Muscle layer of colon (tissue), 2 donors: ENCODE measurements around the gene GRAMD4.

Source experiments
- H3K27ac ChIP-seq: one replicate; pipeline ENCODE4 v1.7.0; 2013; ENCODE audit warnings: low read depth, mild to moderate bottlenecking, low read length, moderate library complexity
- H3K27me3 ChIP-seq, 2 donors: one replicate each; pipeline ENCODE4 v1.7.0; 2013; ENCODE audit warnings: low read length in 2 of 2, mild to moderate bottlenecking in 2 of 2; ENCODE audit not compliant: insufficient read depth in 2 of 2, control insufficient read depth in 1 of 2
- H3K36me3 ChIP-seq: one replicate; pipeline ENCODE4 v1.7.0; 2013; ENCODE audit warnings: mild to moderate bottlenecking, low read length; ENCODE audit not compliant: insufficient read depth
- H3K4me1 ChIP-seq: one replicate; pipeline ENCODE4 v1.7.0; 2013; ENCODE audit warnings: mild to moderate bottlenecking, low read length; ENCODE audit not compliant: insufficient read depth
- H3K4me3 ChIP-seq, 2 donors: one replicate each; pipeline ENCODE4 v1.7.0; 2013; ENCODE audit warnings: low read length in 2 of 2, low read depth in 1 of 2, mild to moderate bottlenecking in 1 of 2, moderate library complexity in 1 of 2
- H3K9ac ChIP-seq: one replicate; pipeline ENCODE4 v1.7.0; 2013; ENCODE audit warnings: low read length
- H3K9me3 ChIP-seq: one replicate; pipeline ENCODE4 v1.7.0; 2013; ENCODE audit warnings: mild to moderate bottlenecking, low read length
- donor health status: abdominal sarcoma.
- donor health status: Adenocarcinoma of cecum.

GRAMD4 gene

DNA sequence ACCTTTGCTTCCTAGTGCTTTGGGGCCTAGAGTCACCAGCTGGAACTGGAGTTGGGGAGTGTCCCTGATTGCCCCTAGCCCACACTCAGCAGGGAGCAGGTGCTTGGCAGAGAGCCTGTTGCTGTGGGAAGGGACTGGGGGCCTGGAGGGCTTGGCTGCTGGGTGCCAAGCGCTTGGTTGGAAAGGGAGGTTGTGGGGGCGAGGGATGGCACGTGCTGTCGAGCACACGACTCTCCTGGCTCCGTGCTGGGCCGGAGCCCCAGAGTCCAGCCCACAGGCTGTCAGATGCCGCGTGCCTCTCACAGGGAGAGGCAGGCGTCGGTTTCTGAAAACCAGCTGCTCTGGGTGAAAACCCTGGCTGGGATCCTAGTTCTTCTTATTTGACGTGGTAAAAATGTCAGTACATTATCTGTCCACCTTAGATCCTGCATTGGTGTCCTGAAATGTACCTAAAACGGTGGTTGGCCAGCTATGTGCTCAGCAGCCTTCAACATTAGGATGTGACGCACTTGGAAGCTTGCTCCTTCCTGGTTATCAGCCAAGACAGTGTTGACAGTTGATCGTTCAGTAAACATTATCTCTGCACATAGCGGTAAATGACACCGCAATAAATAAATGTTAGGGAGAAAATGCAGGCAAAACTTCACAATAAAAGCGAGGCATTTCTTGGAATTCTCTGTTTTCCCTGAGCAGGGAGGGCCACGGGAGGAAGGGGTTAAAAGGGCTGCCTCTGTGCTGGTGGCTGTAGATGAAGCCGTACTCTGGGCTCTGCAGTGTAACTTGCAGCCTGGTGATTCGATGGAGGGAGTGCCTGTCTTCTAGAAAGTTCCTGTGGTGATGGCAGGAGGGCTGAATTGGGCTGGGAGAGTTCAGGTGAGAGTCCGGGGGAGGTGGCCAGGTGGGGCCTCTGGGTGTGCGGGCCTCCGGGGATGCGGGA is 29.2 kb downstream of the GRAMD4 start:
- Histone ChIP-seq H3K9ac (no peak overlapping the region), H3K27ac (peak overlapping the region; percentile 14), H3K4me3 (no peak overlapping the region), H3K27me3 (no peaks in the 10 kb centered on the region), H3K9me3 (no peaks in the 10 kb centered on the region), H3K4me1 (peaks cover 12% of the 10 kb centered on the region), H3K36me3 (no peaks in the 10 kb centered on the region)

DNA sequence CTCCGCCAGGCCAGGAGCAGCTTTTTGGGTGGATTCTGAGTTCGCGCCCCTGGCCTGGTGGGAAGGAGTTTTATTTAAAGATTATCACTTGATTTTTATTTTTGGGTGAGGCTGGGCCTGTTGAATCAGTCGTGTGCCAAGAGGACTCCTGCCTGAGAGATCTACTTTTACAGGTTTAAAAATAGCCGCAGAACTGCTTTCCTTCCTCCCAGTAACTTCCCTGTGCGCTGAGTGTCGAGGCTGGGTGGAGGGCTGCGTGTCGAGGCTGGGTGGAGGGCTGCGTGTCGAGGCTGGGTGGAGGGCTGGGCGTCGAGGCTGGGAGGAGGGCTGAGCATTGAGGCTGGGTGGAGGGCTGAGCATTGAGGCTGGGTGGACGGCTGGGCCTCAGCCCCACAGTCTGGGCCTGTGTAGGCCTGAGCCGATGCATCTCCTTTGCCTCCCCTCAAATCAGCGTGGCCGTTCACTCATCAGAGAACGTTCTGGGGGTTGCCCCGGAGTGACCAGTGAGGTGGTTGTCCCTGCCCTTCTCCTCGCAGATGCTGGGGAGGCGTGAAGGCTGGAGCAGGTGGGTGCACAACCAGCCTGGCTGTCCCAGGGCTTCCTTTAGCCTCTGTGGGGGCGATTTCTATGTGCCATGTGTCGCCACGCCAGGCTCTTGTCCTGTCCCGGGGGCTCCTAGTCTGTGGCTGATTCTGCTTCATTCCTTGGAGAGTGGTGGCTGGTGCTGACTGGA is 30.1 kb downstream of the GRAMD4 start:
- no peak overlapping the region for H3K9ac ChIP-seq
- H3K27ac ChIP-seq, result peak overlapping the region; percentile 20
- no peaks in the 10 kb centered on the region for H3K27me3 ChIP-seq
- peaks cover 12% of the 10 kb centered on the region for H3K4me1 ChIP-seq
- no peaks in the 10 kb centered on the region for H3K36me3 ChIP-seq
- H3K4me3 ChIP-seq, result no peak overlapping the region
- H3K9me3 ChIP-seq, result no peaks in the 10 kb centered on the region

- Histone ChIP-seq H3K36me3 (no peaks in the 10 kb centered on the region), H3K4me1 (peaks cover 12% of the 10 kb centered on the region), H3K27ac (no peak overlapping the region), H3K9ac (no peak overlapping the region), H3K4me3 (no peak overlapping the region), H3K27me3 (no peaks in the 10 kb centered on the region), H3K9me3 (no peaks in the 10 kb centered on the region)
Measured at GRCh38 chr22:46651316-46651715, 31.1 kb downstream of the GRAMD4 start.

DNA sequence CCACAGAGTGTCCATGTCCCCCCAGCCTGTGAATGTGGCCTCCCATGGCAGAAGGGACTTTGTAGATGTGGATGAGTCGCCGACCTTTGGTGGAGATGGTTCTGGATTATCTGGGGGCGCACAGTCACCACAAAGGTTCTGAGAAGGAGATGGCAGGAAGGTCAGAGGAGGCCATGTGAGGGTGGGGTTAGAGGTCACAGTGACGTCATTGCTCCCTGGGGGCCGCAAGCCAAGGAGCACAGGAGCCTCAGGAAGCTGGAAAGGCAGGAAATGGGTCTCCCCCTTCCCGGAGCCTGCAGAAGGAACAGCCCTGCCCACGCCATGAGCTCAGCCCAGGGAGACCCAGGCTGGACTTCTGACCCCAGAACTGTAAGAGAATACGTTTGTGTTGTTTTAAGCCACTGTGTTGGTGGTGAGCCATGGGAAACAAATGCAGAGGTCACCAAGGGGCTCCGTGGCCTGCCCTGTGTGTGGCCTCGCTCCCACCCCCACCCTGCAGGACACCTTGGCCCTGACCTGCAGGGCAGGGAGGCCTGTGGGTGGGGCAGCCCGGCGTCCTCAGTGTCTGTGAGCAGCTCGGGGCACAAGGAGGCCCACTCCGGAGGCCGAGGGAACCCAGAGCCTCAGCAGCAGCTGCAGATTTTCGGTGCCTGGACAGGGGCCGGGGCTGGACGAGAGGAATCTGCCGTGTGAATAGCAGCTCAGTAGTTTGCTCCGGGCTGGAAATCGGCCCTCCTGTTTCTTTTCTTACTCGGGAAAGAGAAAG is 32.1 kb downstream of the GRAMD4 start:
- H3K9me3 ChIP-seq, result no peaks in the 10 kb centered on the region
- H3K27me3 ChIP-seq, result no peaks in the 10 kb centered on the region
- no peak overlapping the region for H3K4me3 ChIP-seq
- H3K27ac ChIP-seq, result no peak overlapping the region
- H3K36me3 ChIP-seq, result no peaks in the 10 kb centered on the region
- peaks cover 12% of the 10 kb centered on the region for H3K4me1 ChIP-seq
- no peak overlapping the region for H3K9ac ChIP-seq

DNA sequence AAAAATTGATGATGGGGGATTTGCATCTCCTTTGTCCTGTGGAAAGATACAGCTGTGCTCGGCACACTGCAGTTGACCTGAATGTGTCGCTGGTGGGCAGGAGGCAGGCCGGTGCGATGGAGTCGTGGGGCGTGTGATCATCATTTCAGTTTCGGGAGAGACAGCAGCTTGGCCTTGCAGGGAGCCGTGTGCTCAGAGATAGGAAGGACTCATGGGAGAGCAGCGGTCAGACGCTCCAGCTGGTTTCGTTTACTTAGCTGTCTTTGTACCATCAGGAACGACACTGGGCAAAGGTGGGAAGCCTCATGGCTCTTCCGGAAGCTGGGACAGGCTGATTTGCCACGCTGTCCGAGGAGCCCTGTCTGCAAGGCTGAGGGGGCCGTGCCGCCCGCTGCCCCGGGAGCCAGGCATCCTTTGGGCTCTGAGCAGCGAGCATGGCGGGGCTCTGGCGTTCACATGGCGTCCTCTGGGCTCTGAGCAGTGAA is 32.7 kb downstream of the GRAMD4 start:
- peaks cover 12% of the 10 kb centered on the region for H3K4me1 ChIP-seq
- no peaks in the 10 kb centered on the region for H3K27me3 ChIP-seq
- no peaks in the 10 kb centered on the region for H3K9me3 ChIP-seq
- H3K27ac ChIP-seq, result no peak overlapping the region
- H3K36me3 ChIP-seq, result no peaks in the 10 kb centered on the region
- no peak overlapping the region for H3K9ac ChIP-seq
- H3K4me3 ChIP-seq, result no peak overlapping the region

DNA sequence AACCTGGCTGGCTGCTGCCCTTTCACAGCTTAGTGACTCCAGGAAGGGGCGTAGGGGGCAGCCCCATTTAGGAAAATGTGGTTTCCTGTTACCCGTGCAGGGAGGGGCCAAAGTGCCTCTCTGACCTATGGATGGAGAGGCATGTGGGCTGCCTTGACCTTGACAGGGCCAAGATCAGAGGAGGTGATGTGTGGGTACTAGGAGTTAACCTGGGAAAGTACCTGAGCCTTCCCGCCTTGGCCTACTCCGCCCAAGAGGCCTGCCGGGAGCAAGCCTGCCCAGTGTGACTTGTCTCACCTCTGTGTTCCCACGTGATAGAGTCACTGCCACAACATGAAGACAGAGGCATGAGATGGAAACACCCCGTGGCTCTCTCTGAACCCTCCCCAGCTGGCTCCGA is 33.4 kb downstream of the GRAMD4 start:
- Histone ChIP-seq H3K9me3 (no peaks in the 10 kb centered on the region), H3K4me1 (peaks cover 12% of the 10 kb centered on the region), H3K27me3 (no peaks in the 10 kb centered on the region), H3K36me3 (no peaks in the 10 kb centered on the region), H3K4me3 (no peak overlapping the region), H3K27ac (no peak overlapping the region), H3K9ac (no peak overlapping the region)

- Histone ChIP-seq H3K27me3 (no peaks in the 10 kb centered on the region), H3K27ac (no peak overlapping the region), H3K4me1 (peaks cover 6% of the 10 kb centered on the region), H3K36me3 (no peaks in the 10 kb centered on the region), H3K9me3 (no peaks in the 10 kb centered on the region), H3K9ac (no peak overlapping the region), H3K4me3 (no peak overlapping the region)
Measured at GRCh38 chr22:46654426-46654825, 34.2 kb downstream of the GRAMD4 start.

GRCh38 chr22:46654927-46655595 is 34.9 kb downstream of the GRAMD4 start:
- Histone ChIP-seq H3K4me3 (no peak overlapping the region), H3K4me1 (no peaks in the 10 kb centered on the region), H3K36me3 (no peaks in the 10 kb centered on the region), H3K27me3 (no peaks in the 10 kb centered on the region), H3K27ac (no peak overlapping the region), H3K9me3 (no peaks in the 10 kb centered on the region), H3K9ac (no peak overlapping the region)

- no peak overlapping the region for H3K9ac ChIP-seq
- no peaks in the 10 kb centered on the region for H3K9me3 ChIP-seq
- H3K27ac ChIP-seq, result no peak overlapping the region
- no peaks in the 10 kb centered on the region for H3K4me1 ChIP-seq
- no peak overlapping the region for H3K4me3 ChIP-seq
- no peaks in the 10 kb centered on the region for H3K27me3 ChIP-seq
- no peaks in the 10 kb centered on the region for H3K36me3 ChIP-seq
Measured at GRCh38 chr22:46655861-46656608, 35.8 kb downstream of the GRAMD4 start.

- H3K4me1 ChIP-seq, result no peaks in the 10 kb centered on the region
- no peak overlapping the region for H3K9ac ChIP-seq
- no peak overlapping the region for H3K27ac ChIP-seq
- no peaks in the 10 kb centered on the region for H3K27me3 ChIP-seq
- H3K4me3 ChIP-seq, result no peak overlapping the region
- no peaks in the 10 kb centered on the region for H3K36me3 ChIP-seq
- H3K9me3 ChIP-seq, result no peaks in the 10 kb centered on the region
Measured at GRCh38 chr22:46656856-46657654, 36.9 kb downstream of the GRAMD4 start.
